WTC11 (cell line): ENCODE measurements around the gene ZNF398. TPM values are rescaled to one million over a fixed set of nuclear protein-coding genes. Genes with fewer than 3 reads are reported as not detected.
A peak's percentile ranks its signal among the peaks of the same experiment; 100 is the strongest.

Experiments
- ATAC-seq: fragments of 200-7000 bp; cut with Tn5 transposase; 2 replicates; pipeline ENCODE4 v1.10.0; 2021; ENCODE audit warnings: mild to moderate bottlenecking, moderate library complexity
- CTCF ChIA-PET: fragments of 300-600 bp; sonication (Branson Sonifier 250); formaldehyde crosslinking; loops from one replicate; lab custom pipeline; 2021; ENCODE audit warnings: antibody characterized with exemption; lab: Charles Lee
- POLR2A ChIA-PET: fragments of 350-600 bp; sonication (Branson Sonifier 250); formaldehyde crosslinking; loops from one replicate; lab custom pipeline; 2021; ENCODE audit warnings: antibody characterized with exemption; lab: Charles Lee
- DNase-seq: peaks from one replicate; pipeline ENCODE4 v3.0.0; 2021; ENCODE audit warnings: low spot score
- H3K27ac Mint-ChIP-seq: 2 replicates; pipeline ENCODE4 v1.8.0; 2021; ENCODE audit warnings: mixed read lengths
- H3K27me3 Mint-ChIP-seq: 2 replicates; pipeline ENCODE4 v1.8.0; 2021; ENCODE audit warnings: low read depth, mild to moderate bottlenecking, moderate library complexity, mixed read lengths
- H3K36me3 Mint-ChIP-seq: 2 replicates; pipeline ENCODE4 v1.8.0; 2021; ENCODE audit warnings: mixed read lengths
- H3K4me1 Mint-ChIP-seq: 2 replicates; pipeline ENCODE4 v1.8.0; 2022; ENCODE audit warnings: mixed read lengths
- H3K4me3 Mint-ChIP-seq: 2 replicates; pipeline ENCODE4 v1.8.0; 2021; ENCODE audit warnings: mild to moderate bottlenecking, moderate library complexity, mixed read lengths
- H3K9me3 Mint-ChIP-seq: 2 replicates; pipeline ENCODE4 v1.8.0; 2021; ENCODE audit warnings: mixed read lengths
- CBFB ChIP-seq: sonication (generic); formaldehyde crosslinking; IDR thresholded peaks from 2 replicates; pipeline ENCODE4 v1.8.1; 2022; ENCODE audit warnings: mild to moderate bottlenecking, low read depth, missing genetic modification reagents
- CREM ChIP-seq: sonication (generic); formaldehyde crosslinking; IDR thresholded peaks from 2 replicates; pipeline ENCODE4 v1.8.1; 2022; ENCODE audit warnings: mild to moderate bottlenecking, missing genetic modification reagents, moderate library complexity
- E2F1 ChIP-seq: sonication (generic); formaldehyde crosslinking; IDR thresholded peaks from 2 replicates; pipeline ENCODE4 v1.8.0; 2022; ENCODE audit warnings: mild to moderate bottlenecking, missing genetic modification reagents
- EMX1 ChIP-seq: fragments of 250-450 bp; sonication (Bioruptor Pico); IDR thresholded peaks from 2 replicates; pipeline ENCODE4 v1.8.0; 2021; ENCODE audit warnings: mild to moderate bottlenecking
- ESRRA ChIP-seq: sonication (generic); formaldehyde crosslinking; IDR thresholded peaks from 2 replicates; pipeline ENCODE4 v1.8.1; 2022; ENCODE audit warnings: mild to moderate bottlenecking, missing genetic modification reagents, borderline replicate concordance
- FOXJ3 ChIP-seq: sonication (generic); formaldehyde crosslinking; IDR thresholded peaks from 2 replicates; pipeline ENCODE4 v1.9.0; 2021; ENCODE audit warnings: missing genetic modification reagents, mild to moderate bottlenecking, borderline replicate concordance
- FOXK1 ChIP-seq: sonication (generic); formaldehyde crosslinking; IDR thresholded peaks from 2 replicates; pipeline ENCODE4 v1.8.0; 2022; ENCODE audit warnings: mild to moderate bottlenecking, moderate library complexity, missing genetic modification reagents
- GTF2I ChIP-seq: fragments of 250-450 bp; sonication (Bioruptor Pico); conservative IDR thresholded peaks from 2 replicates; pipeline ENCODE4 v1.4.0; 2021; ENCODE audit warnings: mild to moderate bottlenecking
- HMGA2 ChIP-seq: fragments of 250-450 bp; sonication (Bioruptor Pico); IDR thresholded peaks from 2 replicates; pipeline ENCODE4 v1.4.0; 2021; ENCODE audit warnings: mild to moderate bottlenecking, moderate library complexity
- JAZF1 ChIP-seq: fragments of 250-450 bp; sonication (Bioruptor Pico); IDR thresholded peaks from 2 replicates; pipeline ENCODE4 v1.9.0; 2021; ENCODE audit warnings: moderate library complexity, mild to moderate bottlenecking, inconsistent platforms
- JUN ChIP-seq: sonication (generic); formaldehyde crosslinking; IDR thresholded peaks from 2 replicates; pipeline ENCODE4 v1.8.0; 2023; ENCODE audit warnings: mild to moderate bottlenecking, missing genetic modification reagents
- MAX ChIP-seq: sonication (generic); formaldehyde crosslinking; IDR thresholded peaks from 2 replicates; pipeline ENCODE4 v1.8.0; 2022; ENCODE audit warnings: mild to moderate bottlenecking, missing genetic modification reagents
- MLX ChIP-seq: sonication (generic); formaldehyde crosslinking; IDR thresholded peaks from 2 replicates; pipeline ENCODE4 v1.8.1; 2023; ENCODE audit warnings: mild to moderate bottlenecking, missing genetic modification reagents, moderate library complexity
- NFATC4 ChIP-seq: fragments of 250-450 bp; sonication (Bioruptor Pico); IDR thresholded peaks from 2 replicates; pipeline ENCODE4 v1.9.0; 2021; ENCODE audit warnings: mild to moderate bottlenecking
- SMAD3 ChIP-seq: sonication (generic); formaldehyde crosslinking; IDR thresholded peaks from 2 replicates; pipeline ENCODE4 v1.8.0; 2022; ENCODE audit warnings: missing genetic modification reagents, mild to moderate bottlenecking, borderline replicate concordance
- ZNF416 ChIP-seq: fragments of 250-450 bp; sonication (Bioruptor Pico); IDR thresholded peaks from 2 replicates; pipeline ENCODE4 v1.9.0; 2021; ENCODE audit warnings: mild to moderate bottlenecking, inconsistent platforms
- ZNF423 ChIP-seq: fragments of 250-450 bp; sonication (Bioruptor Pico); IDR thresholded peaks from 2 replicates; pipeline ENCODE4 v2.1.2; 2022; ENCODE audit warnings: mild to moderate bottlenecking, moderate library complexity
- total RNA-seq: library from RNA; stranded (reverse); gene quantifications from 3 replicates; pipeline ENCODE4 v1.2.3, GENCODE V29; 2021
- TF ChIP-seq, protein P1 (sequence below): sonication (generic); formaldehyde crosslinking; IDR thresholded peaks from 2 replicates; pipeline ENCODE4 v1.8.0; 2022; ENCODE audit warnings: mild to moderate bottlenecking, missing genetic modification reagents
- TF ChIP-seq, protein P2 (sequence below): sonication (generic); formaldehyde crosslinking; IDR thresholded peaks from 2 replicates; pipeline ENCODE4 v1.8.1; 2022; ENCODE audit warnings: missing genetic modification reagents, borderline replicate concordance
- TF ChIP-seq, protein P3 (sequence below): fragments of 250-450 bp; sonication (Bioruptor Pico); IDR thresholded peaks from 2 replicates; pipeline ENCODE4 v1.9.0; 2021; ENCODE audit warnings: mild to moderate bottlenecking, borderline replicate concordance
- TF ChIP-seq, protein P4 (sequence below): sonication (generic); formaldehyde crosslinking; IDR thresholded peaks from 2 replicates; pipeline ENCODE4 v1.8.1; 2023; ENCODE audit warnings: mild to moderate bottlenecking, moderate library complexity, missing genetic modification reagents

Gene ZNF398
- total RNA-seq, 1 experiment from 2014 or later = 63.2 TPM

GRCh38 chr7:149104749-149105148 is 42.5 kb upstream of the ZNF398 start (continued):
- TF ChIP-seq, protein P1, sequence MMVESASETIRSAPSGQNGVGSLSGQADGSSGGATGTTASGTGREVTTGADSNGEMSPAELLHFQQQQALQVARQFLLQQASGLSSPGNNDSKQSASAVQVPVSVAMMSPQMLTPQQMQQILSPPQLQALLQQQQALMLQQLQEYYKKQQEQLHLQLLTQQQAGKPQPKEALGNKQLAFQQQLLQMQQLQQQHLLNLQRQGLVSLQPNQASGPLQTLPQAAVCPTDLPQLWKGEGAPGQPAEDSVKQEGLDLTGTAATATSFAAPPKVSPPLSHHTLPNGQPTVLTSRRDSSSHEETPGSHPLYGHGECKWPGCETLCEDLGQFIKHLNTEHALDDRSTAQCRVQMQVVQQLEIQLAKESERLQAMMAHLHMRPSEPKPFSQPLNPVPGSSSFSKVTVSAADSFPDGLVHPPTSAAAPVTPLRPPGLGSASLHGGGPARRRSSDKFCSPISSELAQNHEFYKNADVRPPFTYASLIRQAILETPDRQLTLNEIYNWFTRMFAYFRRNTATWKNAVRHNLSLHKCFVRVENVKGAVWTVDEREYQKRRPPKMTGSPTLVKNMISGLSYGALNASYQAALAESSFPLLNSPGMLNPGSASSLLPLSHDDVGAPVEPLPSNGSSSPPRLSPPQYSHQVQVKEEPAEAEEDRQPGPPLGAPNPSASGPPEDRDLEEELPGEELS (CRISPR knock-in tag) = no peak
- no peak for TF ChIP-seq ZNF416

DNA sequence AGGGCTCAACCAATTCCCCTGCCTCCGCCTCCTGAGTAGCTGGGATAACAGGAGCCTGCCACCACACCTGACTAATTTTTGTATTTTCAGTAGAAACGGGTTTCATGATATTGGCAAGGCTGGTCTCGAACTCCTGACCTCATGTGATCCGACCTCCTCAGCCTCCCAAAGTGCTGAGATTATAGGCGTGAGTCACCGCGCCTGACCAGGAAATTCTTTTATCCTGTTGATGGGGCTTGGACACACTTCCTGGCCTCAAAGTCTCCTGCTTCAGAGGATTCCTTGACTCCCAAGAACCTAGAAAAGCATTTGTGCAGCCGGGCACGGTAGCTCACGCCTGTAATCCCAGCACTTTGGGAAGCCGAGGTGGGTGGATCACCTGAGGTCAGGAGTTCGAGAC is 37.3 kb upstream of the ZNF398 start:
- no peak for ATAC-seq
- no peak for TF ChIP-seq MLX (CRISPR knock-in tag)
- TF ChIP-seq E2F1 (CRISPR knock-in tag) = no peak
- TF ChIP-seq HMGA2 (CRISPR knock-in tag) = no peak
- TF ChIP-seq CBFB = no peak
- TF ChIP-seq GTF2I (CRISPR knock-in tag) = no peak
- TF ChIP-seq FOXK1 (CRISPR knock-in tag) = no peak
- TF ChIP-seq FOXJ3 (CRISPR knock-in tag) = no peak
- TF ChIP-seq ZNF416 = no peak
- TF ChIP-seq NFATC4 = no peak
- no peak for TF ChIP-seq MAX
- TF ChIP-seq ESRRA (CRISPR knock-in tag) = no peak
- TF ChIP-seq, protein P2, sequence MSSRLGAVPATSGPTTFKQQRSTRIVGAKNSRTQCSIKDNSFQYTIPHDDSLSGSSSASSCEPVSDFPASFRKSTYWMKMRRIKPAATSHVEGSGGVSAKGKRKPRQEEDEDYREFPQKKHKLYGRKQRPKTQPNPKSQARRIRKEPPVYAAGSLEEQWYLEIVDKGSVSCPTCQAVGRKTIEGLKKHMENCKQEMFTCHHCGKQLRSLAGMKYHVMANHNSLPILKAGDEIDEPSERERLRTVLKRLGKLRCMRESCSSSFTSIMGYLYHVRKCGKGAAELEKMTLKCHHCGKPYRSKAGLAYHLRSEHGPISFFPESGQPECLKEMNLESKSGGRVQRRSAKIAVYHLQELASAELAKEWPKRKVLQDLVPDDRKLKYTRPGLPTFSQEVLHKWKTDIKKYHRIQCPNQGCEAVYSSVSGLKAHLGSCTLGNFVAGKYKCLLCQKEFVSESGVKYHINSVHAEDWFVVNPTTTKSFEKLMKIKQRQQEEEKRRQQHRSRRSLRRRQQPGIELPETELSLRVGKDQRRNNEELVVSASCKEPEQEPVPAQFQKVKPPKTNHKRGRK (CRISPR knock-in tag) = no peak
- H3K9me3 Mint-ChIP-seq = no peaks in the 10 kb centered on the region
- no peak overlapping the region for H3K27ac Mint-ChIP-seq
- POLR2A ChIA-PET = no interaction called here
- CTCF ChIA-PET = no interaction called here
- no peak overlapping the region for H3K4me3 Mint-ChIP-seq
- no peak for DNase-seq
- no peaks in the 10 kb centered on the region for H3K4me1 Mint-ChIP-seq
- no peaks in the 10 kb centered on the region for H3K27me3 Mint-ChIP-seq
- H3K36me3 Mint-ChIP-seq = peaks cover 3% of the 10 kb centered on the region; the same call in 1 of the 2 replicates

- DNase-seq = no peak
- Mint-ChIP-seq H3K4me3 (peak overlapping the region; percentile 100), H3K4me1 (peaks cover 23% of the 10 kb centered on the region), H3K9me3 (peaks cover 11% of the 10 kb centered on the region; the same call in 1 of the 2 replicates), H3K27ac (peak overlapping the region; percentile 96), H3K36me3 (peaks cover 20% of the 10 kb centered on the region), H3K27me3 (no peaks in the 10 kb centered on the region)
- ChIA-PET CTCF (interaction anchor here (0.5 to 4.0 kb wide), 12 partner anchors 10 to 141 kb away, joined by 3 to 40 read pairs (median 3); partner anchors contain the start of genes ZNF398 and ZNF786), POLR2A (interaction anchor here (0.6 to 4.2 kb wide), 4 partner anchors 8 to 56 kb away, joined by 3 to 35 read pairs (median 4); partner anchors contain the start of gene ZNF398)
- TF ChIP-seq MAX = no peak
- TF ChIP-seq SMAD3 (CRISPR knock-in tag) = no peak
- TF ChIP-seq ZNF423 = no peak
- no peak for TF ChIP-seq JUN (CRISPR knock-in tag)
- TF ChIP-seq, protein P3, sequence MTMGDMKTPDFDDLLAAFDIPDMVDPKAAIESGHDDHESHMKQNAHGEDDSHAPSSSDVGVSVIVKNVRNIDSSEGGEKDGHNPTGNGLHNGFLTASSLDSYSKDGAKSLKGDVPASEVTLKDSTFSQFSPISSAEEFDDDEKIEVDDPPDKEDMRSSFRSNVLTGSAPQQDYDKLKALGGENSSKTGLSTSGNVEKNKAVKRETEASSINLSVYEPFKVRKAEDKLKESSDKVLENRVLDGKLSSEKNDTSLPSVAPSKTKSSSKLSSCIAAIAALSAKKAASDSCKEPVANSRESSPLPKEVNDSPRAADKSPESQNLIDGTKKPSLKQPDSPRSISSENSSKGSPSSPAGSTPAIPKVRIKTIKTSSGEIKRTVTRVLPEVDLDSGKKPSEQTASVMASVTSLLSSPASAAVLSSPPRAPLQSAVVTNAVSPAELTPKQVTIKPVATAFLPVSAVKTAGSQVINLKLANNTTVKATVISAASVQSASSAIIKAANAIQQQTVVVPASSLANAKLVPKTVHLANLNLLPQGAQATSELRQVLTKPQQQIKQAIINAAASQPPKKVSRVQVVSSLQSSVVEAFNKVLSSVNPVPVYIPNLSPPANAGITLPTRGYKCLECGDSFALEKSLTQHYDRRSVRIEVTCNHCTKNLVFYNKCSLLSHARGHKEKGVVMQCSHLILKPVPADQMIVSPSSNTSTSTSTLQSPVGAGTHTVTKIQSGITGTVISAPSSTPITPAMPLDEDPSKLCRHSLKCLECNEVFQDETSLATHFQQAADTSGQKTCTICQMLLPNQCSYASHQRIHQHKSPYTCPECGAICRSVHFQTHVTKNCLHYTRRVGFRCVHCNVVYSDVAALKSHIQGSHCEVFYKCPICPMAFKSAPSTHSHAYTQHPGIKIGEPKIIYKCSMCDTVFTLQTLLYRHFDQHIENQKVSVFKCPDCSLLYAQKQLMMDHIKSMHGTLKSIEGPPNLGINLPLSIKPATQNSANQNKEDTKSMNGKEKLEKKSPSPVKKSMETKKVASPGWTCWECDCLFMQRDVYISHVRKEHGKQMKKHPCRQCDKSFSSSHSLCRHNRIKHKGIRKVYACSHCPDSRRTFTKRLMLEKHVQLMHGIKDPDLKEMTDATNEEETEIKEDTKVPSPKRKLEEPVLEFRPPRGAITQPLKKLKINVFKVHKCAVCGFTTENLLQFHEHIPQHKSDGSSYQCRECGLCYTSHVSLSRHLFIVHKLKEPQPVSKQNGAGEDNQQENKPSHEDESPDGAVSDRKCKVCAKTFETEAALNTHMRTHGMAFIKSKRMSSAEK (CRISPR knock-in tag) = no peak
- peak; percentile 9; the same call in 1 of the 2 replicates for TF ChIP-seq EMX1 (CRISPR knock-in tag)
- TF ChIP-seq, protein P4, sequence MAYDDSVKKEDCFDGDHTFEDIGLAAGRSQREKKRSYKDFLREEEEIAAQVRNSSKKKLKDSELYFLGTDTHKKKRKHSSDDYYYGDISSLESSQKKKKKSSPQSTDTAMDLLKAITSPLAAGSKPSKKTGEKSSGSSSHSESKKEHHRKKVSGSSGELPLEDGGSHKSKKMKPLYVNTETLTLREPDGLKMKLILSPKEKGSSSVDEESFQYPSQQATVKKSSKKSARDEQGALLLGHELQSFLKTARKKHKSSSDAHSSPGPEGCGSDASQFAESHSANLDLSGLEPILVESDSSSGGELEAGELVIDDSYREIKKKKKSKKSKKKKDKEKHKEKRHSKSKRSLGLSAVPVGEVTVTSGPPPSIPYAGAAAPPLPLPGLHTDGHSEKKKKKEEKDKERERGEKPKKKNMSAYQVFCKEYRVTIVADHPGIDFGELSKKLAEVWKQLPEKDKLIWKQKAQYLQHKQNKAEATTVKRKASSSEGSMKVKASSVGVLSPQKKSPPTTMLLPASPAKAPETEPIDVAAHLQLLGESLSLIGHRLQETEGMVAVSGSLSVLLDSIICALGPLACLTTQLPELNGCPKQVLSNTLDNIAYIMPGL = no peak
- TF ChIP-seq JAZF1 (CRISPR knock-in tag) = no peak
- no peak for TF ChIP-seq CREM (CRISPR knock-in tag)
- ATAC-seq = peak; percentile 29
These were observed 21.9 kb upstream of the ZNF398 start for GRCh38 chr7:149125189-149125862.
